HL-60 (cell line): ENCODE measurements around the gene TMPRSS2.

Experiments used
- GABPA ChIP-seq: IDR thresholded peaks from 2 replicates; pipeline ENCODE4 v1.6.1; 2012; ENCODE audit warnings: low read depth
- POLR2AphosphoS5 ChIP-seq: IDR thresholded peaks from 2 replicates; pipeline ENCODE4 v1.6.1; 2012; ENCODE audit warnings: low read depth
- REST ChIP-seq: IDR thresholded peaks from 2 replicates; pipeline ENCODE4 v1.6.1; 2012; ENCODE audit warnings: low read depth; ENCODE audit not compliant: insufficient replicate concordance
- SPI1 ChIP-seq: IDR thresholded peaks from 2 replicates; pipeline ENCODE4 v1.6.1; 2012; ENCODE audit warnings: low read depth, mild to moderate bottlenecking, borderline replicate concordance
- TF ChIP-seq, protein P1 (sequence below): IDR thresholded peaks from one replicate; pipeline ENCODE4 v1.5.1; 2011; ENCODE audit warnings: low read length, control low read depth, inconsistent platforms; ENCODE audit not compliant: insufficient read depth

DNA sequence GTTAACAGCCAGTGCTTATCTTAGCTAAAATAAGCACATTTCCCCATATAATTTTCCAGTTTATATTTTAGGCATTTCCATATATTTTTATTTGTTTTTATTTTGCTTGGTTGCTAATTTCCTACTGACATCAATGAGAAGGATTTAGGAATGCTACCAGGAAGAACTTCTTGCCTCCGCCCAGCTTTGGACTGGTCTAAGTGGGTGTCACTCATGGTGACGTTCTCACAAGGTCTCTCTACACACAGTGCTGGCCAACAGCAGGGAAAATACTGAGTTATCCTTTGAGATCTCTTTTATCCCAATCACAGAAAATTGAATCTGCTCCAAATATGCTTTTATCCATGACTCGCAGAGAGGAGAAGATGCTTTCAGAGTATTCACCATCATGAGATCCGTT, 68.7 kb downstream of the TMPRSS2 start:
- no peak for TF ChIP-seq REST
- TF ChIP-seq, protein P1, sequence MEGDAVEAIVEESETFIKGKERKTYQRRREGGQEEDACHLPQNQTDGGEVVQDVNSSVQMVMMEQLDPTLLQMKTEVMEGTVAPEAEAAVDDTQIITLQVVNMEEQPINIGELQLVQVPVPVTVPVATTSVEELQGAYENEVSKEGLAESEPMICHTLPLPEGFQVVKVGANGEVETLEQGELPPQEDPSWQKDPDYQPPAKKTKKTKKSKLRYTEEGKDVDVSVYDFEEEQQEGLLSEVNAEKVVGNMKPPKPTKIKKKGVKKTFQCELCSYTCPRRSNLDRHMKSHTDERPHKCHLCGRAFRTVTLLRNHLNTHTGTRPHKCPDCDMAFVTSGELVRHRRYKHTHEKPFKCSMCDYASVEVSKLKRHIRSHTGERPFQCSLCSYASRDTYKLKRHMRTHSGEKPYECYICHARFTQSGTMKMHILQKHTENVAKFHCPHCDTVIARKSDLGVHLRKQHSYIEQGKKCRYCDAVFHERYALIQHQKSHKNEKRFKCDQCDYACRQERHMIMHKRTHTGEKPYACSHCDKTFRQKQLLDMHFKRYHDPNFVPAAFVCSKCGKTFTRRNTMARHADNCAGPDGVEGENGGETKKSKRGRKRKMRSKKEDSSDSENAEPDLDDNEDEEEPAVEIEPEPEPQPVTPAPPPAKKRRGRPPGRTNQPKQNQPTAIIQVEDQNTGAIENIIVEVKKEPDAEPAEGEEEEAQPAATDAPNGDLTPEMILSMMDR = no peak
- TF ChIP-seq POLR2AphosphoS5 = no peak
- no peak for TF ChIP-seq GABPA
- no peak for TF ChIP-seq SPI1
